GM12873 (cell line): ENCODE measurements around the gene CCDC85C.

Experiments
- CTCF ChIP-seq: IDR thresholded peaks from 2 replicates; pipeline ENCODE4 v1.5.1; 2012; ENCODE audit warnings: low read depth, mild to moderate bottlenecking, moderate library complexity, low read length, control low read depth; ENCODE audit not compliant: insufficient read depth; ENCODE audit errors: missing control alignments

Gene CCDC85C

GRCh38 chr14:99645545-99646505 lies 41.8 kb upstream of the CCDC85C start:
- TF ChIP-seq CTCF: no peak

GRCh38 chr14:99644723-99645544 lies 40.9 kb upstream of the CCDC85C start, which contains the start of gene HHIPL1:
Gene HHIPL1, plus strand, starts transcription at chr14:99645129. Its CDS starts 79 bp downstream, at chr14:99645208.
- TF ChIP-seq CTCF: no peak

- no peak for TF ChIP-seq CTCF
These were observed 40.1 kb upstream of the CCDC85C start for GRCh38 chr14:99644035-99644587.

- no peak for TF ChIP-seq CTCF
These were observed 39.3 kb upstream of the CCDC85C start for GRCh38 chr14:99643343-99643742.

GRCh38 chr14:99637624-99638023 lies 33.6 kb upstream of the CCDC85C start:
- TF ChIP-seq CTCF: no peak

GRCh38 chr14:99636487-99636886 lies 32.5 kb upstream of the CCDC85C start:
- no peak for TF ChIP-seq CTCF

GRCh38 chr14:99635116-99635515 lies 31.1 kb upstream of the CCDC85C start:
- TF ChIP-seq CTCF: no peak
